ENCODE measurements around the gene DUSP16.

Gene DUSP16

DNA sequence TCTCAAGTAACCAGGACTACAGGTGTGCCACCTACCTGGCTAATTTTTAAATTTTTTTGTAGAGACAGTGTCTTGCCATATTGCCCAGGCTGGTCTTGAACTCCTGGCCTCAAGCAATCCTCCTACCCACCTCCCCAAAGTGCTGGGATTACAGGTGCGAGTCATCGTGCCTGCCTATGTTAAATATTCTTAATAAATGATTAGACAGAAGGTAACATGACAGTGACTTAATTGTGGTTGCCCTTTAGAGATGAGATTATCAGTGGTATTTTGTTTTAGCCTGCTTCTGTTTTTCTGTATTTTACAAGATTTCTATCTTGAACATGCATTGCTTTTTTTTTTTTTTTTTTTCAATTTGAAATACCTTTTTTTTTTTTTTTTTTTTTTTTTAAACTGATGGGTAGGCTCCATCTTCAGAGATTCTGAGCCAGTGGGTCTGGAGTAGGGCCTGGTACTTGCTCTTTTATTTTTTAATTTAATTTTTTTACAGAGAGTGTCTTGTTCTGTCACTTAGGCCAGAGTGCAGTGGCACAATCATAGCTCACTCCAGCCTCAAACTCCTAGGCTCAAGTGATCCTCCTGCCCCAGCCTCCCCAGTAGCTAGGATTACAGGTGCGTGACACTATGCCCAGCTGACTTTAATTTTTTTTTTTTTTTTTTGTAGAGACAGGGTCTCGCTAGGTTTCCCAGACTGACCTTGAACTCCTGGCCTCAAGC lies 117.3 kb downstream of the DUSP16 start:
- DNase-seq (ENCODE audit: low read depth in 1 of 2, low spot score in 1 of 2) = no peak

DNA sequence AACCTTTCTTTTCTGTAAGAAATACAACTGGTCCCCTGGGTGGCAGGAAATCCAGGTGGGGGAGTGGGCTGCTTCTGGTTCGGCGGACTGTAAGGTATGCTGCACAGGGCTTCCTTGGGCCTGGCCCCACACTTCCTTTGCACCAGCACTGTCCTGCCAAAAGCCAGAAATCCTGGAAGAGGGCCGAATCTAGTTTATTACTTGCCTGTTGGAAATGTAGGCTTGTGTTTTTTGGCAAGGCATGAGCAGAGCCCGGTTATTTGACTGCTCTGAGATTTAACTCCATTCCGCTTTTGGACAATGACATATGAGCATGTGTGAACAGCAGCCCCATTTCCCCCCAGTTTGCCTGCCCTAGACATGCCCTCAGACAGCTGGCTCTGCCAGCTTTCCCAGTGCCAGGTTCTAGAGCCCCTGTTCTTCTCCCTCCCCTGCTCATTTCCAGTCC lies 119.2 kb downstream of the DUSP16 start:
- no peak for DNase-seq (ENCODE audit: low read depth in 1 of 2, low spot score in 1 of 2)

DNA sequence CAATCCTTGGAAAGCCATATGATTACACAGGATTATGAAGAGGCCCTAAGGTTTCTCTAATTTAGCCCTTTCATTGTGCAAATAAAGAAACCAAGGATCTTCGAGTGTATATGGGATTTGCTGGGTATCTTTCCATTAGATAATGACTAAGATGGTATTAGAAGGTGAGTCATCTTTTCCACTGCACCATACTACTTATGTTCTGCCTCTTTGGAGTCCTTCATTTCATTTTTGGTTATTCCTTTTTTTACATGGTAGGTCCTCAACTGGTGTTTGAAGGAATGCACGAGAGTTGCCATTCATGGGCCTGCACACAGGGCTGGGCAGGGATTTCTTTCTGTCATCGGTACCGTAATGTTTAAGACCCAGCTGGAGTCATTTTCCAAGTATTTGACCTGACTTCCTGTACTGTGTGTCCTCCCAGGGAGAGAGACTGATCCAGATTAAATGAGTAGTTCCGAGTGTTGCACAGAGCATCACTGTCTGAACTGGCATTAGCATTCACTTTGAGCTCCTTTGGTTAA lies 120.1 kb downstream of the DUSP16 start:
- DNase-seq (ENCODE audit: low read depth in 1 of 2, low spot score in 1 of 2) = no peak

DNA sequence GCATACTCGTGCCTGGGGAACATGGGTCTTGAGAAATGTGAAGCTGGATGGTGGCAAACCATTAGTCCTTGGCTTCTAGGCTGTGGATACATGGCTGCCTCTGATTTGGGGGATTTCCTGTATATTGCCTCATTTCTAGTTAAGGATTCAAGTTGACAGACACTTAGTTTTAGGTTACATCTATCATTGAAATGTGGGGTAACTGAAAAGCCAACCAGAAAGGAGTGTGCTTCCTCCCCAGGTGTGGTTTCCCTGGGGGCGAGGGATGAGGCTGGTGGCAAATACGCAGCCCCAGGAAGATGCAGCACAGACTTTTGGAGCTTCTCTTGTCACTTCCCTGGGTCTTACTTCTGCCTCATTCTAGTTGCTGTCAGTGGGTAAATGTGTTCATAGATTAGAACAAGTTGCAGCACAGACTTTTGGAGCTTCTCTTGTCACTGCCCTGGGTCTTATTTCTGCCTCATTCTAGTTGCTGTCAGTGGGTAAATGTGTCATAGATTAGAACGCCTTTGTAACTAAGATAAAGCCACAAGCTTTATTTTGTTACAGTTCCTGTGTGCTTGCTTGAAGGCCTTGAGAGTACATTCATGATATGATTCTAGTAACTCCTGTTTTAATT lies 120.7 kb downstream of the DUSP16 start:
- DNase-seq (ENCODE audit: low read depth in 1 of 2, low spot score in 1 of 2) = peak in 1 of 2 donors; percentile 12

DNA sequence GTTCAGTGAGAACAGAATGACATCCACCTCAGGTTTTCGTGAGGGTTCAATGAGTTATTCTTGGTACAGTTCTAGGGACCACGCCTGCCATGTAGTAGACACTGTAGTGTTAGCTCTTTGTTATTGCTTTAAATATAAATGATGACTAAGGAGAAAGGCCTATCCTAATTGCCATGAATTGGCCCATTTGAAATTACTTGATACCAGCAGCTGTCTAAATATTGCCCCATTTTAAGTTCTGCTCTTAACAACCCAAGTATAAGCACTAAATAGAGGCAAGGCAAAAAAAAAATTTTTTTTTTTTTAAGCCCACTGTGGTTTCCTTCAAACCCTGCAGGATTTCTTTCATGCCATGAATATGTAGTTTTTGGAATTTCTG lies 121.2 kb downstream of the DUSP16 start:
- DNase-seq (ENCODE audit: low read depth in 1 of 2, low spot score in 1 of 2) = no peak

- no peak for DNase-seq (ENCODE audit: low read depth in 1 of 2, low spot score in 1 of 2)
Observed at GRCh38 chr12:12440784-12441428, 121.8 kb downstream of the DUSP16 start.

GRCh38 chr12:12439636-12440035 lies 123.0 kb downstream of the DUSP16 start:
- DNase-seq (ENCODE audit: low read depth in 1 of 2, low spot score in 1 of 2) = no peak

- DNase-seq (ENCODE audit: low read depth in 1 of 2, low spot score in 1 of 2) = no peak
Observed at GRCh38 chr12:12436831-12437345, 125.8 kb downstream of the DUSP16 start.

- DNase-seq (ENCODE audit: low read depth in 1 of 2, low spot score in 1 of 2) = no peak
Observed at GRCh38 chr12:12433203-12433731, 129.4 kb downstream of the DUSP16 start.

GRCh38 chr12:12432364-12432763 lies 130.3 kb downstream of the DUSP16 start:
- DNase-seq (ENCODE audit: low read depth in 1 of 2, low spot score in 1 of 2) = no peak

GRCh38 chr12:12428961-12429657 lies 133.6 kb downstream of the DUSP16 start:
- no peak for DNase-seq (ENCODE audit: low read depth in 1 of 2, low spot score in 1 of 2)

GRCh38 chr12:12428047-12428446 lies 134.6 kb downstream of the DUSP16 start:
- DNase-seq (ENCODE audit: low read depth in 1 of 2, low spot score in 1 of 2) = no peak

DNA sequence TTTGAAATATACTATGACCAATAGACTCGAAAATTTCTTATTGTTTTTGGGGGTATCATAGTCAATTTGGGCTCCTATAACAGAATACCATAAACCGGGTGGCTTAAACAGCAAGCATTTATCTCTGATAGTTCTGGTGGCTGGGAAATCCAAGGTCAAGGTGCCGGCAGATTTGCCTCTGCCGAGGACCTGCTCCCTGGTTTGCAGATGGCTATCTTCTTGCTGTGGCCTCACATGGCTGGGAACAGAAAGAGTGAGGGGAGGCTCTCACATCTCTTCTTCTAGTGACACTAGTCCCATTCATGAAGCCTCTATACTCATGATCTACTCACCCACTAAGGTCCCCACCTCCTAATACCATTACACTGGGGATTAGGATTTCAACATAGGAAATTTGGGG lies 135.1 kb downstream of the DUSP16 start:
- DNase-seq (ENCODE audit: low read depth in 1 of 2, low spot score in 1 of 2) = no peak

GRCh38 chr12:12425616-12426015 lies 137.0 kb downstream of the DUSP16 start:
- no peak for DNase-seq (ENCODE audit: low read depth in 1 of 2, low spot score in 1 of 2)

GRCh38 chr12:12425001-12425400 lies 137.7 kb downstream of the DUSP16 start:
- no peak for DNase-seq (ENCODE audit: low read depth in 1 of 2, low spot score in 1 of 2)

All from activated CD4-positive, alpha-beta T cell treated with anti-CD3 and anti-CD28 coated beads, Interleukin-2, amount 50 U/mL, for 24 hours (primary cell).